Measurements from ENCODE around the gene GANAB.
"Not testable (repeated sequence)": the region's sequence is repeated elsewhere in the genome, so short reads cannot be mapped to it uniquely, and the experiment has no call there.

The GANAB gene

GRCh38 chr11:62676698-62677097 is 30.3 kb upstream of the GANAB start:
- peak overlapping the region; percentile 90 for H3K9ac ChIP-seq (ENCODE audit: low read depth, low read length, poor library complexity, severe bottlenecking)
- H3K36me3 ChIP-seq (ENCODE audit: insufficient read depth, low read length), result no peaks in the 10 kb centered on the region; the same call in 1 of the 2 replicates
- H3K4me2 ChIP-seq (ENCODE audit: low read depth, low read length, poor library complexity, severe bottlenecking), result peak overlapping the region; percentile 85
- no peaks in the 10 kb centered on the region for H3F3A ChIP-seq (ENCODE audit: low read depth)
- no peaks in the 10 kb centered on the region for H3K9me3 ChIP-seq (ENCODE audit: insufficient read depth, low read depth, low read length)
- H3K4me1 ChIP-seq (ENCODE audit: insufficient read depth, low read length, poor library complexity, severe bottlenecking), result peaks cover 29% of the 10 kb centered on the region
- H3K9me2 ChIP-seq (replicated peaks; ENCODE audit: low read depth, low read length), result no peaks in the 10 kb centered on the region
- no peak overlapping the region for H2AFZ ChIP-seq (ENCODE audit: low read length)
- H3K27me3 ChIP-seq (ENCODE audit: insufficient read depth, low read length, poor library complexity, severe bottlenecking), result no peaks in the 10 kb centered on the region
- peaks cover 33% of the 10 kb centered on the region for H4K20me1 ChIP-seq (ENCODE audit: insufficient read depth, low read length, poor library complexity, severe bottlenecking)
- H3K79me2 ChIP-seq (ENCODE audit: insufficient read depth, low read length), result peaks cover 57% of the 10 kb centered on the region
- H3K4me3 ChIP-seq (ENCODE audit: low read length, poor library complexity, severe bottlenecking), result peak overlapping the region; percentile 91
- TF ChIP-seq EZH2phosphoT487 (IDR thresholded peaks at IDR 0.05; ENCODE audit: borderline replicate concordance) (no peak), CTCF (conservative IDR thresholded peaks at IDR 0.05; ENCODE audit: low read length) (no peak)

GRCh38 chr11:62675415-62675814 is 29.0 kb upstream of the GANAB start:
- H3K9me2 ChIP-seq (replicated peaks; ENCODE audit: low read depth, low read length); H3K27me3 ChIP-seq (ENCODE audit: insufficient read depth, low read length, poor library complexity, severe bottlenecking); H3F3A ChIP-seq (ENCODE audit: low read depth); H3K4me2 ChIP-seq (ENCODE audit: low read depth, low read length, poor library complexity, severe bottlenecking); H3K36me3 ChIP-seq (ENCODE audit: insufficient read depth, low read length); H3K9me3 ChIP-seq (ENCODE audit: insufficient read depth, low read depth, low read length); H3K9ac ChIP-seq (ENCODE audit: low read depth, low read length, poor library complexity, severe bottlenecking); H2AFZ ChIP-seq (ENCODE audit: low read length); H3K4me3 ChIP-seq (ENCODE audit: low read length, poor library complexity, severe bottlenecking): not testable (repeated sequence)
- Histone ChIP-seq H3K4me1 (ENCODE audit: insufficient read depth, low read length, poor library complexity, severe bottlenecking) (peaks cover 35% of the 10 kb centered on the region), H3K79me2 (ENCODE audit: insufficient read depth, low read length) (peaks cover 67% of the 10 kb centered on the region), H4K20me1 (ENCODE audit: insufficient read depth, low read length, poor library complexity, severe bottlenecking) (peaks cover 33% of the 10 kb centered on the region)

GRCh38 chr11:62673196-62673525 is 26.7 kb upstream of the GANAB start:
- H3K27me3 ChIP-seq (ENCODE audit: insufficient read depth, low read length, poor library complexity, severe bottlenecking), result no peaks in the 10 kb centered on the region
- TF ChIP-seq CTCF (conservative IDR thresholded peaks at IDR 0.05; ENCODE audit: low read length) (no peak), EZH2phosphoT487 (IDR thresholded peaks at IDR 0.05; ENCODE audit: borderline replicate concordance) (no peak)
- H3K4me3 ChIP-seq (ENCODE audit: low read length, poor library complexity, severe bottlenecking), result peak overlapping the region; percentile 80
- no peaks in the 10 kb centered on the region; the same call in 1 of the 2 replicates for H3F3A ChIP-seq (ENCODE audit: low read depth)
- H4K20me1 ChIP-seq (ENCODE audit: insufficient read depth, low read length, poor library complexity, severe bottlenecking), result peaks cover 30% of the 10 kb centered on the region
- peak overlapping the region; percentile 91 for H3K9ac ChIP-seq (ENCODE audit: low read depth, low read length, poor library complexity, severe bottlenecking)
- H3K4me1 ChIP-seq (ENCODE audit: insufficient read depth, low read length, poor library complexity, severe bottlenecking), result peaks cover 42% of the 10 kb centered on the region
- H3K9me3 ChIP-seq (ENCODE audit: insufficient read depth, low read depth, low read length), result no peaks in the 10 kb centered on the region
- H3K79me2 ChIP-seq (ENCODE audit: insufficient read depth, low read length), result peaks cover 74% of the 10 kb centered on the region
- H3K36me3 ChIP-seq (ENCODE audit: insufficient read depth, low read length), result no peaks in the 10 kb centered on the region; the same call in 1 of the 2 replicates
- peak overlapping the region; percentile 87 for H3K4me2 ChIP-seq (ENCODE audit: low read depth, low read length, poor library complexity, severe bottlenecking)
- H2AFZ ChIP-seq (ENCODE audit: low read length), result no peak overlapping the region
- H3K9me2 ChIP-seq (replicated peaks; ENCODE audit: low read depth, low read length), result no peaks in the 10 kb centered on the region

GRCh38 chr11:62671608-62672389 is 25.4 kb upstream of the GANAB start, which contains the start of the genes LBHD1 and UQCC3:
Gene LBHD1, minus strand, starts transcription at chr11:62672267. Its CDS starts 2,236 bp downstream, at chr11:62670031.
Gene UQCC3, plus strand, starts transcription at chr11:62671673. Its CDS starts 73 bp downstream, at chr11:62671746.
- Histone ChIP-seq H3K4me1 (ENCODE audit: insufficient read depth, low read length, poor library complexity, severe bottlenecking) (peaks cover 38% of the 10 kb centered on the region), H3K4me2 (ENCODE audit: low read depth, low read length, poor library complexity, severe bottlenecking) (peak within 1 kb of the TSS; percentile 87), H3F3A (ENCODE audit: low read depth) (no peaks in the 10 kb centered on the region; the same call in 1 of the 2 replicates), H3K9me2 (replicated peaks; ENCODE audit: low read depth, low read length) (no peaks in the 10 kb centered on the region), H3K27me3 (ENCODE audit: insufficient read depth, low read length, poor library complexity, severe bottlenecking) (no peaks in the 10 kb centered on the region), H3K9me3 (ENCODE audit: insufficient read depth, low read depth, low read length) (no peaks in the 10 kb centered on the region), H3K4me3 (ENCODE audit: low read length, poor library complexity, severe bottlenecking) (peak within 1 kb of the TSS; percentile 80), H4K20me1 (ENCODE audit: insufficient read depth, low read length, poor library complexity, severe bottlenecking) (peaks cover 23% of the 10 kb centered on the region), H3K79me2 (ENCODE audit: insufficient read depth, low read length) (peaks cover 73% of the 10 kb centered on the region), H3K9ac (ENCODE audit: low read depth, low read length, poor library complexity, severe bottlenecking) (peak within 1 kb of the TSS; percentile 91), H2AFZ (ENCODE audit: low read length) (peak within 1 kb of the TSS; percentile 91), H3K36me3 (ENCODE audit: insufficient read depth, low read length) (no peaks in the 10 kb centered on the region; the same call in 1 of the 2 replicates)
- TF ChIP-seq EZH2phosphoT487 (IDR thresholded peaks at IDR 0.05; ENCODE audit: borderline replicate concordance) (no peak), CTCF (conservative IDR thresholded peaks at IDR 0.05; ENCODE audit: low read length) (no peak)
